Natural killer cell treated with Interleukin-12 subunit alpha and Interleukin-12 subunit beta and Interleukin-15 and Interleukin-18, amount 100 ng/mL, for 72 hours (primary cell): Measurements from ENCODE around the gene SRPRB. TPM values are rescaled to one million over a fixed set of nuclear protein-coding genes. Genes with fewer than 3 reads are reported as not detected.
A peak's percentile ranks its signal among the peaks of the same experiment; 100 is the strongest.

Experiments used
- ATAC-seq, 2 donors: fragments of 150-1000 bp; cut with Tn5 transposase in 1 of 2; sonication (Bioruptor Pico), chemical (Tn5 transposase) in 1 of 2; 2 replicates each; pipeline ENCODE4 v1.10.0; 2021
- DNase-seq: peaks from one replicate; pipeline ENCODE4 v3.0.0; 2022; ENCODE audit warnings: low spot score
- H3K27ac Mint-ChIP-seq, 2 donors: 1 replicate in 1 of 2; 2 replicates in 1 of 2; pipeline ENCODE4 v1.8.0; 2022; ENCODE audit warnings: mixed read lengths in 2 of 2, mild to moderate bottlenecking in 1 of 2, moderate library complexity in 1 of 2
- H3K27me3 Mint-ChIP-seq, 2 donors: 1 replicate in 1 of 2; 2 replicates in 1 of 2; pipeline ENCODE4 v1.8.0; 2022; ENCODE audit warnings: mixed read lengths in 2 of 2
- H3K36me3 Mint-ChIP-seq: one replicate; pipeline ENCODE4 v1.8.0; 2022; ENCODE audit warnings: mixed read lengths
- H3K4me1 Mint-ChIP-seq, 2 donors: 1 replicate in 1 of 2; 2 replicates in 1 of 2; pipeline ENCODE4 v1.8.0; 2022; ENCODE audit warnings: low read depth in 2 of 2, mixed read lengths in 2 of 2, mild to moderate bottlenecking in 1 of 2
- H3K4me3 Mint-ChIP-seq: one replicate; pipeline ENCODE4 v1.8.0; 2022; ENCODE audit warnings: mixed read lengths
- H3K9me3 Mint-ChIP-seq: 2 replicates; pipeline ENCODE4 v1.8.0; 2022; ENCODE audit warnings: mixed read lengths
- total RNA-seq, 2 donors: library from RNA; stranded (reverse); gene quantifications; one replicate each; pipeline ENCODE4 v1.2.3, GENCODE V29; 2022

The SRPRB gene, protein sequence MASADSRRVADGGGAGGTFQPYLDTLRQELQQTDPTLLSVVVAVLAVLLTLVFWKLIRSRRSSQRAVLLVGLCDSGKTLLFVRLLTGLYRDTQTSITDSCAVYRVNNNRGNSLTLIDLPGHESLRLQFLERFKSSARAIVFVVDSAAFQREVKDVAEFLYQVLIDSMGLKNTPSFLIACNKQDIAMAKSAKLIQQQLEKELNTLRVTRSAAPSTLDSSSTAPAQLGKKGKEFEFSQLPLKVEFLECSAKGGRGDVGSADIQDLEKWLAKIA
- total RNA-seq: 10 to 100 TPM; 81.4 to 84.5 TPM

DNA sequence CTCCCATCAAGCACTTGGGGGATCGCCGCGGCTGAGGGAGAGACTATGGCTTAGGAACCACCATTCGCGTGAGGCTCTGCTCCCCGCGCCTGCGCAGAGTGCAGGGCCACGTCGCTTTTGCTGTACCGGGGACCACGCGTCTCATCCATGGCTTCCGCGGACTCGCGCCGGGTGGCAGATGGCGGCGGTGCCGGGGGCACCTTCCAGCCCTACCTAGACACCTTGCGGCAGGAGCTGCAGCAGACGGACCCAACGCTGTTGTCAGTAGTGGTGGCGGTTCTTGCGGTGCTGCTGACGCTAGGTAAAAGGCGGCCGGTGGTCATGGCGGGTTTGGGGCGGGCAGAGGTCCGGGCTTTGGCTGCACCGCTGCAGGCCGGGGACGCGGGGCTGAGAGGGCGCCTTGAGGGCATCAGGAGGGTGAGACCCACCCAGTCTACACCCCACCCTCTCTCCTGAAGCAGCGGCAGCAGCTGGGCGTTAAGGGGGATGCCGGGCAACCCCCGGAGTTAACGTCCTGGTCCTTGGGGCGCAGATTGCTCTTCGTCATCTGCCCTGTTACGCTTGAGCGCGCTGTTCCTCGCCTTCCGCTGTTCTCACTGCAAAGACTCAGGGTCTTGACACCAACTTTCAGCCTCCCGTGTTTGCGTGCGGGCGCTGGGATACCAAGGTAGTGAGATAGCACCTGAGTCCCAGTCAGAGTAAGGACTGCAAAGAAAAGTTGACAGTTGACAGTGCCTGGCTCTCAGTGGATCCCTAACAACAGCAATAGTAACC, at the start of gene SRPRB:
TSS of gene SRPRB (plus strand) at position 114 of the 774 bp plus-strand sequence. CDS start at position 148, 34 bp downstream.
- Mint-ChIP-seq H3K36me3 (peaks cover 13% of the 10 kb centered on the region), H3K4me3 (peak within 1 kb of the TSS; percentile 92), H3K27ac (peak within 1 kb of the TSS; percentile 82 to 87), H3K9me3 (no peaks in the 10 kb centered on the region), H3K4me1 (peaks cover 10 to 25% of the 10 kb centered on the region in 2 donors), H3K27me3 (peaks cover 9 to 19% of the 10 kb centered on the region in 2 donors)
- DNase-seq (peak; percentile 97), ATAC-seq (peak; percentile 99)

DNA sequence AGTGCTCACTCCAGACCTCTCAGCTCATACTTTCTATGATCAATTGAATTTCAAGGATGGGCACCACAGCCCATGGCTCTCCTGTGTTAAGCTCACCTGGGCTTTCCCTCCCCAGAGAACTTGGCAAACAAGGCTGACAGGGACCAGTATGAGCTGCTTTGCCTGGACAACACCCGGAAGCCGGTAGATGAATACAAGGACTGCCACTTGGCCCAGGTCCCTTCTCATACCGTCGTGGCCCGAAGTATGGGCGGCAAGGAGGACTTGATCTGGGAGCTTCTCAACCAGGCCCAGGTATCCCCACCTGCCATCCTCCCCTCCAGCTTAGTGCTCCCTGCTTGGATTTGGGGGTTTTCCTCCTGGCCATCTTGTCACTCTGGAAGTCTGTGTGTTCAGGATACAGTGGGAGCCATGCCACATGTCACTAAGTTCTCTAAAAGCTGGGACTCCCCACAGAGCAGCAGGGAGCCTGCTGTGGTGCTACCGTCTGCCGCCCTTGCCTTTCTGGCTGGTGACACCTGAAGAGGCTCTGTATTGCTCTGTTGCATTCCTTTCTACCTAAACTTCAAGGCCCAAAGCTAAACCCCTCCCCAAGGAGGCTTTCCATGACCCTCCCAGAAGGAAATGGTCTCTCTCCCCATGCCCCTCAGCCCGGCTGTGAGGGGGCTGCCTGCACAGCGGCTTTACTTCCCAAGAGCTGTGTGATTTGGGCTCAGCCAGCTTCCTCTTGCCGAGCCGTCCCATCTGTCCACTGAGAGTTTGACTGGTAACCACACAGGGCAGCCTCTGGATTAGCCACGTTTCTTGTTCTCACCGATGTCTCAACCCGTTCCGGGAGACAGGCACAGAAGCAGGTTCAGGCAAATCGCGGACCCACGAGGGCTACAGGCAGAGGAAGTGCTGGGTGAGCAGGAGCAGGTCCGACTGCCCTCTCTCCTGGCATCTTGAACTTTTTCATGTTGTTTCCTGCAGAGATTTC, 48.6 kb upstream of the SRPRB start:
- Mint-ChIP-seq H3K36me3 (no peaks in the 10 kb centered on the region), H3K4me1 (no peaks in the 10 kb centered on the region), H3K9me3 (no peaks in the 10 kb centered on the region), H3K27ac (no peak overlapping the region), H3K4me3 (no peak overlapping the region), H3K27me3 (peaks cover 4 to 6% of the 10 kb centered on the region in 2 donors)
- ATAC-seq (no peak), DNase-seq (no peak)

DNA sequence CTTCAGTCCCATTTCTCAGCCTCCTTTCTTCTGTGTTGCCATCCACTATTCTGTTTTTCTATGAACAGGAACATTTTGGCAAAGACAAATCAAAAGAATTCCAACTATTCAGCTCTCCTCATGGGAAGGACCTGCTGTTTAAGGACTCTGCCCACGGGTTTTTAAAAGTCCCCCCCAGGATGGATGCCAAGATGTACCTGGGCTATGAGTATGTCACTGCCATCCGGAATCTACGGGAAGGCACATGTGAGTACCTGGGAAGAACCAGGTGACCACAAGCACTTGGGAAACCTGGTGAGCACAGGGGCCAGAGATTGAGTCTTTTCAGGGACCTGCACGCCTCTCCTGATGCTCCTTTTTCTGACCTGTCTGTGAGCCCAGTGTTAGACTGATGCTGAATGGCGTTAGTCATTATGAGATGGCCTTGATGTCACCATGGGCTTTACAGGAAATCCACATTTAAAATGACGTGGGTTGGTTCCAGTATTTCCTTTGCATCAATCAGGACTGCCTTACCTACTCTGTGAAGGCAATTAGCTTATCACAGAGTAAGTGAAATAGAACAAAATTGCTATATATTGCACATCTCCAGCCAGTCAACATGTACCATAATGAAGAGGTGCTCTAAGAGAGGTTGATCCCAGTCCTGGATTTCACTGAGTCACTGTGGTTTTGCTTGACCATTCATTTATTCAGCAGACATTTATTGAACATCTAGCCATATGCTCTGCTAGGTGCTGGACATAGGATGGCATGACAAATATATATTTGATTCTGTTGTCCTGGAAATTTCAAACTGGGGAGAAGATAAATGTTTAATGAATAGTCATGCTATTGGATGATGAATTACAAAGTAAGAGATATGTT, 47.7 kb upstream of the SRPRB start:
- Mint-ChIP-seq H3K27ac (no peak overlapping the region), H3K27me3 (peaks cover 4 to 6% of the 10 kb centered on the region in 2 donors), H3K4me3 (no peak overlapping the region), H3K36me3 (no peaks in the 10 kb centered on the region), H3K9me3 (no peaks in the 10 kb centered on the region), H3K4me1 (no peaks in the 10 kb centered on the region)
- no peak for ATAC-seq
- DNase-seq: no peak

DNA sequence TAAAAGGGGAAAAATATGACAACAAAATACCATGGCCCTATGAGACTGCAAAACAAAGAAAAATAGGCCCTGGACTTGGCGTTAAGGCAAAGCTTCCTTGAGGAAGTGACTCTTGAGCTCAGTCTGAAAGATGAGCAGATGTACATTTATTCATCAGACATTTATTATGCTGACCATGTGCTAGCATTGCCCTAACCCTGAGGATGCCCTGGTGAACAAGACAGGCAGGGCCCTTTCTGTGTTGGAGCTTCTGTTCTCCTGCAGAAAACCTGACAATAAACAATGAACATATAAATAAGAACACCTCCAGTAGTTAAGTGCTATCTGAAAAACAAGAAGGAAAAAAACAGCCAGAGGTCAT, 47.1 kb upstream of the SRPRB start:
- Mint-ChIP-seq H3K4me1 (no peaks in the 10 kb centered on the region), H3K4me3 (no peak overlapping the region), H3K27me3 (peaks cover 4 to 6% of the 10 kb centered on the region in 2 donors), H3K27ac (no peak overlapping the region), H3K36me3 (no peaks in the 10 kb centered on the region), H3K9me3 (no peaks in the 10 kb centered on the region)
- DNase-seq: no peak
- no peak for ATAC-seq

DNA sequence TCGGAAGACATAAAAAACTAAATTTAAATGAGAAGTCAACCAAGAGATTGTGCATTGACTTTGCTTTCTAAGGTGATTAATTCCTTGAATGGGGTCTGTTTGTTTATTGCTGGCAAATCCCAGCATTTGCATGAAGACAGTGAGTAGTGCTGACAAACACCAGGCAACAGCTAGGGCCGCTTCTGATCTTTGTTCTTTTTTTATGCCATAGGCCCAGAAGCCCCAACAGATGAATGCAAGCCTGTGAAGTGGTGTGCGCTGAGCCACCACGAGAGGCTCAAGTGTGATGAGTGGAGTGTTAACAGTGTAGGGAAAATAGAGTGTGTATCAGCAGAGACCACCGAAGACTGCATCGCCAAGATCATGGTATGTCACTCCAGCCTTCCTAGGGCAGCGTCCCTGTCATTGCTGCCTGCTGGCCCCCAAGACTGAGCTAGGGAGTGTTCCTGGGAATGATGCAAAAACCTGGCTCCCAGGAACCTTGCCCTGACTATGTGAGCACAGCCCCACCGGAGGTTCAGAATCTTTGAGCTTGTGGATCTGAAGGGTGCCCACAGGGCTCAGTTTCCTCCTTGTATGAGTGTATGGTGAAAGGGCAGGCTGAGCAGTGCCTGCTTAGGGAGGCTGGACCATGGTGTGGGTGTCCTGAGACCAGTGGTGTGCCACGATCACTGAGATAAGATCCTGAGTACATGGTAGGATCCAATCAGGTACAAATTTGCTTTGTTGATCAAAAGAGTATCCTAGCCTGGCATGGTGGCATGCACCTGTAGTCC, 46.5 kb upstream of the SRPRB start:
- no peak overlapping the region for H3K4me3 Mint-ChIP-seq
- H3K36me3 Mint-ChIP-seq: no peaks in the 10 kb centered on the region
- H3K4me1 Mint-ChIP-seq: no peaks in the 10 kb centered on the region
- DNase-seq (no peak), ATAC-seq (no peak)
- H3K27me3 Mint-ChIP-seq: peaks cover 4 to 6% of the 10 kb centered on the region in 2 donors
- no peak overlapping the region for H3K27ac Mint-ChIP-seq
- H3K9me3 Mint-ChIP-seq: no peaks in the 10 kb centered on the region

DNA sequence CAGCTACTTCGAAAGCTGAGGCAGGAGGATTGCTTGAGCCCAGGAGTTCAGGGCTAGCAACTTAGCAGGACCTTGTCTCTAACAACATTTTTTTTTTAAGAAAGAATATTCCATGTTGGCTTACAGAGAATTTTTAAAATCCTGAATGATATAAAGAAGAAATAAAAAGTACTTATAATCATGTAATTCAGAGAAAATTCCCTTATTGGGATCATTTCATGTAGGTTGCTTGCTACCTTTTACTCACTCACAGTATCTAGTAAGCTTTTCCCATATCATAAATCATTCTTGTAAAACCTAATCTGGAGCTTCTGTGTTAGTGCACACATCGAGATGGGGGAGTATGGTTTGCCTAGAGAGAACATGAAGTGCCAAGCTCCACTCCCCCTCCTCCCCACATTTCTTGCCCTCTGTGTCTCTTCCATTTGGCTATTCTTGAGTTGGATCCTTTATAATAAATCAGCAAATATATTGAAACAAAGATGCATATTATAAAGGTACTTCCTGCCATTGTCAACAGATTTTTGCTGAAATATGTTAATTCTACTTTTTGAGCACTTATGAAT, 45.8 kb upstream of the SRPRB start:
- Mint-ChIP-seq H3K4me3 (no peak overlapping the region), H3K27me3 (peaks cover 5 to 6% of the 10 kb centered on the region in 2 donors), H3K27ac (no peak overlapping the region), H3K36me3 (no peaks in the 10 kb centered on the region), H3K4me1 (no peaks in the 10 kb centered on the region), H3K9me3 (no peaks in the 10 kb centered on the region)
- DNase-seq: no peak
- ATAC-seq: no peak

DNA sequence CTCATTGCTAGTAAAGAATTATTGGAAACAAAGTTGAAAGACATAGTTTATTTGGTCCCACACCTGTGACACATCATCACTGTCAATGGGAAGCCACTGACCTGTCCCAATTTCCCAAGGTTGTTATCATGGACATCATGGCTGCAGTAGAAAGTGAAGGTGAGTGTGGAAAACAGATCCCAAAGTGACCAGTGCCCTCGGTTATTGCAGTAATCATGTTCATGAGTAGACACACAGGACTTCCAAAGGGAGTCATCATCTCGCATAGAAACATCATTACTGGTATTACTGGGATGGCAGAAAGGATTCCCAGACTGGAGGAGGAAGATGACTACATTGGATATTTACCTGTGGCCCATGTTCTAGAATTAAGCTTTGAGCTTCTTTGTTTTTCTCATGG, 44.7 kb upstream of the SRPRB start:
- no peak overlapping the region for H3K4me3 Mint-ChIP-seq
- H3K27ac Mint-ChIP-seq: no peak overlapping the region
- DNase-seq (no peak), ATAC-seq (no peak)
- peaks cover 6 to 10% of the 10 kb centered on the region in 2 donors for H3K27me3 Mint-ChIP-seq
- H3K4me1 Mint-ChIP-seq: no peaks in the 10 kb centered on the region
- no peaks in the 10 kb centered on the region for H3K9me3 Mint-ChIP-seq
- H3K36me3 Mint-ChIP-seq: no peaks in the 10 kb centered on the region

DNA sequence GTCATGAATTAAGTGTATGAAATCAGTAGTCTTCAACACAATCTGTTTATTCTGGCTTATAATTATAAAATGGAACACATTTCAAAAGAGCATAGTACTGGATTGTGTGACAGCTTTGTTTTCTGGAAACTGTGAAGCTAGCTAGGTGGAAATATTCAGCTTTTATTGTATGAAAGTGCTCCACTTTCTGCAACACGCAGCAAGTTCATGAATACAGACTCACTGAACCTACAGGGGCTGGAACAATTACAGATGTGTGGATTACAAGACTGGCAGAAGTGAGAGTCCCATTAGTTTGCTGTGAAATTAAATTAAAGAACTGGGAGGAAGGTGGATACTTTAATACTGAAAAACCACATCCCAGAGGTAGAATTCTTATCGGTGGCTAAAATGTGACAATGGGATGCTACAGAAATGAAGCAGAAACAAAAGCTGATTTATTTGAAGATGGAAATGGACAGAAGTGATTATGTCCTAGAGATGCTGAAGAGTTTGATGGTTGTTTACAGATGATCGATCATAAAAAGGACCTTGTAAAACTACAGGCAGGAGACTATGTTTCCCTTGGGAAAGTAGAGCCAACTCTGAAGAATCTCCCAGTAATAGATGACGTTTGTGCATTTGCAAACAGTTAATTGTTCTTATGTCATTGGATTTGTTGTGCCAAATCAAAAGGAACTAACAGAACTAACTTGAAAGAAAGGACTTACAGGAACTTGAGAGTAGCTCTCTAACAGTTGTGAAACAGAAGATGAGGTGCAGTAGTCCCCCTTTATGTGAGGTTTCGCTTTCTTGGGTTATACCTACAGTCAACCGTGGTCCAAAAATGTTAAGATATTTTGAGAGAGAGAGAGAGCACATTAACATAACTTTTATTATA, 43.8 kb upstream of the SRPRB start:
- Mint-ChIP-seq H3K36me3 (no peaks in the 10 kb centered on the region), H3K9me3 (no peaks in the 10 kb centered on the region), H3K27me3 (peaks cover 6 to 15% of the 10 kb centered on the region in 2 donors), H3K4me1 (no peaks in the 10 kb centered on the region), H3K4me3 (no peak overlapping the region), H3K27ac (no peak overlapping the region)
- DNase-seq (no peak), ATAC-seq (no peak)

DNA sequence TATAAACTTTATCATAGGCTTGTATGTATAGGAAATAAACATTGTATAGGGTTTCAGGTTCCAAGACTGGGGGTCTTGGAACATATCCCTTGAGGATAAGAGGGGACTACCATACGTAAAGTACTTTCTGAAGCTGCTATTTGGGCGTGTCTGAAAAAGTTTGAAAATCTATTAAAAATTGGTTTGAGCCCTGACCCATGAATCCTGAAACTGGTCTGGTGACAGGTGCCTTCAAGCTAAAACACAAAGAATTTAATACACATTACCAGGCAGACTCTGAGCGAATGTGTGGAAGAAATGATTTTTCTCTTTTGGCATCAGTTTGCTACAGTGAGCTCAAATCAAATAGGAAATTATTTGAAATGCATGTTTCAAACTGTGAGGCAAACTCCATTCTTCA, 43.1 kb upstream of the SRPRB start:
- peaks cover 6 to 15% of the 10 kb centered on the region in 2 donors for H3K27me3 Mint-ChIP-seq
- ATAC-seq: no peak
- H3K4me3 Mint-ChIP-seq: no peak overlapping the region
- no peaks in the 10 kb centered on the region for H3K36me3 Mint-ChIP-seq
- DNase-seq: no peak
- no peaks in the 10 kb centered on the region for H3K9me3 Mint-ChIP-seq
- H3K4me1 Mint-ChIP-seq: no peaks in the 10 kb centered on the region
- H3K27ac Mint-ChIP-seq: no peak overlapping the region

DNA sequence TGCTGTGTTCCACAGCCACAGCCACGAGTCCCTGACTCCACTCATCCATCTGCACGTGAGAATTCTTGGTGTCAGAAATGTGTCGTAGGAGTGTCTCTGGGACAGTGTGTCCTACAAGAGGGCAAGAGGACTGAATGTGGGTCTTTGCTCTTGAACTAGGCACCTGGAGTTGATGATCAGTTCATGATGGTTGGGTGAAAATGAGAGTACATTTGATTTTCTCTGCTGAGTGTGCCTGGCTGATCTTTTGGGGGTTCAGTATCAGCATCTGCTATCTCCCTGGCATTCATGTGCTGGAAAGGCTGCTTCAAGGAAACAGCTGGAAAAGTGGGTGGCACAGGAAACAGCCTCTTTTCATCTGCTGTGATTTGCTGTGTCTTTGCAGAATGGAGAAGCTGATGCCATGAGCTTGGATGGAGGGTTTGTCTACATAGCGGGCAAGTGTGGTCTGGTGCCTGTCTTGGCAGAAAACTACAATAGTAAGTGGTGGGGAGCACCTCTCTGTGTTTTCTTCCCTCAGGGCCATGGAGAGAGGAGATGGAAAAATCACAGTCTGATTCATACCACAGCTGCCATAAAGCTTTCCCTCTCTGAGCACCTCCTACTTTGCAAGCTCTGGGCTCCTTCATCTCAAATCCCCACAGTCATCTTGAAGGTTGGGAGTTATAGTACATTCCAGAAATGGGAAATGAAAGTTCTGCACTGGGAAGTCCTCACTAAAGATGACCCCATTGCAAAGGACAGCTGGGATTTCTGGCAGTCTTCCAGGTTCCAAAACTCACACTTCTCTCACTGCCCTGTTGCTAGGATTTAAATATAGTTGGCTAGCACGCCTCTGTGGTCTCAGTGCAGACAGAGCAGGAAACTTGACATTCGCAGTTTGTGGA, 41.6 kb upstream of the SRPRB start:
- Mint-ChIP-seq H3K27me3 (peaks cover 0 to 10% of the 10 kb centered on the region in 2 donors), H3K27ac (no peak overlapping the region), H3K9me3 (no peaks in the 10 kb centered on the region), H3K36me3 (no peaks in the 10 kb centered on the region), H3K4me1 (no peaks in the 10 kb centered on the region), H3K4me3 (no peak overlapping the region)
- DNase-seq (no peak), ATAC-seq (no peak)

DNA sequence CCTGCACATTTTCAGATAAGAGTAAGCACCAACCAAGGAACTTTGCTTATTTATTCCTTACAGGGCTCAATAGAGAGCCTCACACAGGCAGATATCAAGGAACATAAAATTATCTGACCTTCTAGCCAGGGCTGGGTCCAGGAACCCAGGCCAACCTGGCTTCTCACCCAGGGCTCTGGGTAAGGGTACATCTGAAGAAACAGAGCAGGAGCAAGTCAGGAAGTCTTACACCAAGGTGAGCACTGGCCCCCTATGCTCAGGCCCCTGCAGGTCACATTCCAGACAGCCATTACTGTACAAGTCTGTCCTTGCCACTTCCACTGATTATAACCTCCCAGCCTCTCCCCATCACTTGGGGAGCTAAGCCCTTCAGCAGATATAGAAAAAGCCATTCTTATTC, 40.4 kb upstream of the SRPRB start:
- H3K27me3 Mint-ChIP-seq: peaks cover 0 to 10% of the 10 kb centered on the region in 2 donors
- ATAC-seq (no peak), DNase-seq (no peak)
- H3K4me3 Mint-ChIP-seq: no peak overlapping the region
- no peak overlapping the region for H3K27ac Mint-ChIP-seq
- no peaks in the 10 kb centered on the region for H3K36me3 Mint-ChIP-seq
- no peaks in the 10 kb centered on the region for H3K9me3 Mint-ChIP-seq
- no peaks in the 10 kb centered on the region for H3K4me1 Mint-ChIP-seq
